Activated T-cell treated with anti-CD3 and anti-CD28 coated beads, Interleukin-2, amount 50 U/mL, for 1 hour (primary cell): ENCODE measurements around the gene AFM.

Experiments used
- DNase-seq: peaks from one replicate; pipeline ENCODE4 v3.0.0-alpha.2; 2020

The AFM gene, protein sequence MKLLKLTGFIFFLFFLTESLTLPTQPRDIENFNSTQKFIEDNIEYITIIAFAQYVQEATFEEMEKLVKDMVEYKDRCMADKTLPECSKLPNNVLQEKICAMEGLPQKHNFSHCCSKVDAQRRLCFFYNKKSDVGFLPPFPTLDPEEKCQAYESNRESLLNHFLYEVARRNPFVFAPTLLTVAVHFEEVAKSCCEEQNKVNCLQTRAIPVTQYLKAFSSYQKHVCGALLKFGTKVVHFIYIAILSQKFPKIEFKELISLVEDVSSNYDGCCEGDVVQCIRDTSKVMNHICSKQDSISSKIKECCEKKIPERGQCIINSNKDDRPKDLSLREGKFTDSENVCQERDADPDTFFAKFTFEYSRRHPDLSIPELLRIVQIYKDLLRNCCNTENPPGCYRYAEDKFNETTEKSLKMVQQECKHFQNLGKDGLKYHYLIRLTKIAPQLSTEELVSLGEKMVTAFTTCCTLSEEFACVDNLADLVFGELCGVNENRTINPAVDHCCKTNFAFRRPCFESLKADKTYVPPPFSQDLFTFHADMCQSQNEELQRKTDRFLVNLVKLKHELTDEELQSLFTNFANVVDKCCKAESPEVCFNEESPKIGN

DNA sequence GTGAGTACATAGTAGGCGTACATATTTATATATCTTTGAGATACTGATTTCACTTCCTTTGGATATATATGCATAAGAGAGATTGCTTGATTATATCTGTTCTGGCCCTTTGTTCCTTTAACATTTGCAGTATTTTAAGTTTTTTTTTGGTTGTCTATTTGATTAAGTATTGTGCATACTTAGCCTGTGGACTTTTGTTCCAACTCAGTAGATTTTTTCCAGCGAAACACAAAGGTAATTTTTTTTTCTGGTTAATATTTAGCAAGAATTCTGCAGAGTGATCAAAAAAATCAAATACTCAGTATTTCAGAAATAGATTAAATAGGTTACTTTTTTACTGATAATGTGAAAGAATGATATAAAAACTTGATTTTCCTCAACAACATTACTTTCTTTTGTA is at the start of gene AFM:
AFM (plus strand) TSS at position 388 of the 400 bp plus-strand sequence. CDS start 31 bp downstream, outside the sequence.
- no peak for DNase-seq

DNA sequence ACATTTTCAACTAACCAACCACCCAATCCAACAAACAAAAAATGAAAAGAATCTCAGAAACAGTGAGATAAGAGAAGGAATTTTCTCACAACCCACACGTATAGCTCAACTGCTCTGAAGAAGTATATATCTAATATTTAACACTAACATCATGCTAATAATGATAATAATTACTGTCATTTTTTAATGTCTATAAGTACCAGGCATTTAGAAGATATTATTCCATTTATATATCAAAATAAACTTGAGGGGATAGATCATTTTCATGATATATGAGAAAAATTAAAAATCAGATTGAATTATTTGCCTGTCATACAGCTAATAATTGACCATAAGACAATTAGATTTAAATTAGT is 49.8 kb upstream of the AFM start:
- no peak for DNase-seq

DNA sequence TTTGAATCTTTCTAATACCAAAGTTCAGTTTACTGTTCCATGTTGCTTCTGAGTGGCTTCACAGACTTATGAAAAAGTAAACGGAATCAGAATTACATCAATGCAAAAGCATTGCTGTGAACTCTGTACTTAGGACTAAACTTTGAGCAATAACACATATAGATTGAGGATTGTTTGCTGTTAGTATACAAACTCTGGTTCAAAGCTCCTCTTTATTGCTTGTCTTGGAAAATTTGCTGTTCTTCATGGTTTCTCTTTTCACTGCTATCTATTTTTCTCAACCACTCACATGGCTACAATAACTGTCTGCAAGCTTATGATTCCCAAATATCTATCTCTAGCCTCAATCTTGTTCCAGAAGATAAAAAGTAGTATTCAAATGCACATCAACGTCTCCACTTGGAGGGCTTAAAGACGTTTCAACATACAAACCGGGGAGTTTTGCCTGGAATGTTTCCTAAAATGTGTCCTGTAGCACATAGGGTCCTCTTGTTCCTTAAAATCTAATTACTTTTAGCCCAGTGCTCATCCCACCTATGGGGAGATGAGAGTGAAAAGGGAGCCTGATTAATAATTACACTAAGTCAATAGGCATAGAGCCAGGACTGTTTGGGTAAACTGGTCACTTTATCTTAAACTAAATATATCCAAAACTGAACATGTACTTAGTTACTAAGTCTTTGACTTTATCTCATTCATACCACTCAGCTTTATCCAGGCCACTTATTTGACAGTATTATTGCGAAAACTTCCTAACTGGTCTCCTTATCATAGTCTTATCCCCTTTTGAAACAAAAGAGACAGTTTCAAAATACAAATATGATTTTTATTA is 49.2 kb upstream of the AFM start:
- DNase-seq: no peak

DNA sequence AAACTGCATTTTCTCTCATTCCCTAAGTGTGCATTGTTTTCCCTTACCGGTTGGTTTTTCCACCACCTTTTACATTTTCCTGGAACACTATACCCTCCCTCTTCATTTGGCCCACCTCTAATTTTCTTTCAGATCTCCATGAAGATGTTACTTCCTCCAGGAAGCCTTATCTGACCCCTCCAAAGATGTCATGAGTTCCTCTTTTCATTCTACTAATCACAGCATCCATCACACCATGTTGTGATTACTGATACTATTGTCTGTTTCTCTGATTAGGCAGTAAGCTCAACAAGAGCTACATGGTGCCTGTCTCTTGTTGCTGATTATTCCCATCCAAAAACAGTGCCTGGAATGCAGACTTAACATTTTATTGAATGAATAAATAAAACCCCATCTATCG is 48.4 kb upstream of the AFM start:
- DNase-seq: no peak

DNA sequence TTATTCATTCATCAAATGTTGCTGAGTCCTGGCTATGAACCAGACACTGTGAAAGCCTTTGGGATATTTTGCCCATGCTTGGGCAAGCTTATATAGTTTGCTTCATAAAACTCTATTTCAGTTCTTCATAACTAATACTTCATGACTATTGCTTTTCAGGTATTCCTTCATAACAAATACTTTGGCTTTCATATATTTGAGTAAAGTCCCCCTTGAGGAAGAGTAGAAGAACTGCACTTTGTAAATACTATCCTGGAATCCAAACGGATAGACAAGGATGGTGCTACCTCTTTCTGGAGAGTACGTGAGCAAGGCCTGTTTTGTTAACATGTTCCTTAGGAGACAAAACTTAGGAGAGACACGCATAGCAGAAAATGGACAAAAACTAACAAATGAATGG is 47.2 kb upstream of the AFM start:
- no peak for DNase-seq

DNA sequence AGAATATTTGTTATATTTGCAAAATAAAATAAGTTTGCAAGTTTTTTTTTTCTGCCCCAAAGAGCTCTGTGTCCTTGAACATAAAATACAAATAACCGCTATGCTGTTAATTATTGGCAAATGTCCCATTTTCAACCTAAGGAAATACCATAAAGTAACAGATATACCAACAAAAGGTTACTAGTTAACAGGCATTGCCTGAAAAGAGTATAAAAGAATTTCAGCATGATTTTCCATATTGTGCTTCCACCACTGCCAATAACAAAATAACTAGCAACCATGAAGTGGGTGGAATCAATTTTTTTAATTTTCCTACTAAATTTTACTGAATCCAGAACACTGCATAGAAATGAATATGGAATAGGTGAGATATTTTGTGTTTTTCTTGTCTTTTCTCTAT is 45.6 kb upstream of the AFM start, which contains the start of gene AFP:
AFP (plus strand) TSS at position 238 of the 400 bp plus-strand sequence; CDS start at position 280, 42 bp downstream.
- DNase-seq: no peak

DNA sequence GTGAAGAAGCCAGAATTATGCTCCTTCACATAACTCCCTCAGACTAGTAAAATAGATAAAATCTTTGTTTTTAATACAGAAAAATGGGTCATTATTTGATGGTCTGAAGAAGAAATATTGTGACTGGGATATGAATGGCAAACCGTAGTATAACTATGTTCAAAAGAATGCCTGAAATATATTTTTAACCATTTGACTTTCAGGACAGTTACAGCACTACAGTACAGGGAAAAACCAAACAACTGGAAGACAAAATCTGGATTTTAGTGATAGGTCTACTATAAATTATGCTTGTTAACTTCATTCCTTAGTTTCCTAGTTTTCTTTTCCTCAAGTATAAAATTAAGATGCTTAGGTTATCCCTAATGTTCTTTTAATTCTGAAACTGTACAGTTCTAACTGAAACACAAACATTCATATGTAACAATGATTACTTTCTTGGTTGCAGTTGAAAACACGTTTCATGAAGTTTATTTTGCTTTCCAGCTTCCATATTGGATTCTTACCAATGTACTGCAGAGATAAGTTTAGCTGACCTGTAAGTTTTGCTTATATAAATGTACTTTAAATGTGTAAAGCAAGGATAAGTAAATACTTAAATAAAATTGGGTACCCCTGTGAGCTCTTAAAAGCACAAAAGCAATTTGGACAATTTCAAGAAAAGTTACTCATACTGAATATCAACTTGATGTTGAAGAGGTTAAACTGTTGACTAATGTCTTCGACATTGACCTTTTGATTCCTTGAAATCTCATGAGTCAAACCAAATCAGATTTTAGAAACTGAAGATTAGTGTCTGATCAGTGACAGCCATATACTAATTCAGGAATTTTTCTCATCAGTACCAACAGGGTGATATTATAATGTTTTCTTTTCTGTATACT is 44.6 kb upstream of the AFM start:
- no peak for DNase-seq

DNA sequence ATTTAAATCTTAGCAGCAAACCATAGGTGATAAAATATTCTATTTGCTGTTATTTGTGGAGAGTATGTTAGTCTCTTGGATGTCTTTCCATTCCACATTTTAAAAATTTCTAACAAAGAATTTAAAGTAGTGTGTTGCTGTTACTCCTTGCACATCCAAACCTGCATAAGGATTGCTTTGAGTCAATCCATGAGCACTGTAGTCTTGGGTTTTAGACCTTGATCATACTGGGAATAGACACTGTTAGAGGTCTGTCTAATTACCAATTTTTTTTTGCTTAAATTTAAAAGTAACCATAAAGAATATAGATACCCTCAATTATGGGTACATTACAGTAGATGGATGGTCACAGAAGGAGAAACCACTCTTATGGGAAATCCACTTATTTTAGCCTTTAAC is 44.0 kb upstream of the AFM start:
- DNase-seq: no peak

DNA sequence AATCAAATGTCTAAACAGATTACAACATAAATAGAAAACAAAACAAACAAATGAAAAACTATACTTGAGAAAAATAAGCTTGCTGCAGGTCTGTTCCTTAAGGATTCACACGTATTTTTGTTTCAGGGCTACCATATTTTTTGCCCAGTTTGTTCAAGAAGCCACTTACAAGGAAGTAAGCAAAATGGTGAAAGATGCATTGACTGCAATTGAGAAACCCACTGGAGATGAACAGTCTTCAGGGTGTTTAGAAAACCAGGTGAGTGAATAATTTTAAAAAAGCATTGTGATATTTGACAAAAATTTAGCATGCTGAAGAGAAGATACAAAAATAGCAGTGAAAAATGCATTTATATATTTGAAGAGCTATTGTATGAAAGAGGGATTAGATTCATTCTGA is 43.5 kb upstream of the AFM start:
- DNase-seq: no peak

DNA sequence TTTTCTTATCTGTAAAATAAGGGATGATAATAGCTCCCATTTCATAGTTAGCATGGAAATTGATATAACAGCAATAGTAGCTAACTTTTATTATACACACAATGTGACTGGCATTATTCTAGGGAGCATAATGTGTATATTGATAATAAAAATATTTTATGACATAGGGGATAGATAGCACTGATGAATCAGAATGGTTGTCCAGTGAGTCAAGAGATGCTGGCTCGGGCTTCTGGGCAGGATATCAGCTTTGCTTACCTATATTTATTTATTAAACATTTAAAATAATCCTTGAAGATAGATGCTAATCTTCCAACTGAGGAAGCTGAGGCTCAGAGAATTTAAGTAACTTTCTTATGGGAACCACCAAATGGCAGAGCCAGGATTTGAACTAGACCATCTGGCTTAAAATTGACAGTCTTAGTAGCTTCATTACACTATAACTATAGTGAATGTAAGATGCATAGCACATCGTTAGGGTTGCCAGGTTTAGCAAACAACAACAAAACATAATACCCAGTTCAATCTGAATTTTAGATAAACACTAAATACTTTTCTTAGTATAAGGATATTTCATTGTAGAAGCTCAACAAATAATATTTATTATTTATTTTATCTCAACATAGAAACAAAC is 42.8 kb upstream of the AFM start:
- DNase-seq: no peak

DNA sequence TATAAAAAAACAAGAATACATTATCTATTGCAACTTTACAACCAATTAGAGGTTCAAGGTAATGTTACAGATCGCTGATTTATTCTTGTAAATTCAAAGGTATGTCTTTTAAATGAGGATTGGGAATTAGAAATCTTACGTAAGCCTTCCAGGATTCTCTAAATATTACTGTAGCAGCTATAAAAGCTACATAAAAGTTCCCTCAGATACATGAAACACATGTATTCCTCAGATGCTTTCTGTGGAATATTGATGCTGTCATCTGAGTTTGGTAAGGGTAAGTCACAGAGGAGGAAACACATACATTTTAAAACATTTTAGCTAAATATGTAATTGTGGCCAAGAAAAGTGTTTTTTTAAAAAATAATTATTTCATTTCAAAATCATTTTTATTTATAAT is 42.1 kb upstream of the AFM start:
- DNase-seq: no peak

DNA sequence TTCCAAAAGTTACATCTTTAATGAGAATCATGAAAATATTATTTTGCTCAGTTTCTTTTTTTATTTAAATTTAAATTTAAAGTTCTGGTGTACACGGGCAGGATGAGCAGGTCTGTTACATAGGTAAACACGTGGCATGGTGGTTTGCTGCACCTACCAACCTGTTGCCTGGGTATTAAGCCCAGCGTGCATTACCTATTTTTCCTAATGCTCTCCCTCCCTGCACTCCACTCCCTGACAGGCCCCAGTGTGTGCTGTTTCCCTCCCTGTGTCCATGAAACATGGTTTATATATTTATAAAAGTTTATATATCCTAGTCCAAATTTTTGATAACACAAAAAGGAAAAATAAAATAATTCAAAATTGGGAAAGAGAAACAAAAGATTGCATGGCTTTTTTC is 41.6 kb upstream of the AFM start:
- DNase-seq: no peak

DNA sequence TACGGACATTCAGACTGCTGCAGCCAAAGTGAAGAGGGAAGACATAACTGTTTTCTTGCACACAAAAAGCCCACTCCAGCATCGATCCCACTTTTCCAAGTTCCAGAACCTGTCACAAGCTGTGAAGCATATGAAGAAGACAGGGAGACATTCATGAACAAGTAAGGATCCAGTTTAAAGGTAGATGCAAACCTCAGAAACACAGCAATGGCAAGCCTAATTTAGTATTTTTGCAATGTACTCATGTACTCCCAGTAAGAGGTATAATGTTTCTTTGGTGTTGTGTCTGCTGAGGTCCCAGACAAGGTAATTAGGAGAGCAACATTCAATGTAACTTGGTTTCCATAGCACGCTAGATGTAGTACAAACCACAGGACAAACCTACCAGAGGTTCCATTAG is 40.9 kb upstream of the AFM start:
- no peak for DNase-seq

DNA sequence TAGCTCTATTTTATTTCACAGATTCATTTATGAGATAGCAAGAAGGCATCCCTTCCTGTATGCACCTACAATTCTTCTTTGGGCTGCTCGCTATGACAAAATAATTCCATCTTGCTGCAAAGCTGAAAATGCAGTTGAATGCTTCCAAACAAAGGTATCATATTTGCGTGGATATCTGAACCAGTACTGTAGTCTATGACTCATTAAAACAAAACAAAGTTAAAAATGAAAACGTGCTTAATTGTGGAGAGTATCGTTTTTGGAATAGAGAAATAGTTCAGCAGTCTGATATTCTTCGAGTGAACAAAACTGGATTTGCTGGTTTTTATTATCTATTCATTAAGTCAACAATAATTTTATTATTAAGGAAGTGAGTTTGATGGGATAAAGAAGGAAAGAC is 39.3 kb upstream of the AFM start:
- DNase-seq: no peak

DNA sequence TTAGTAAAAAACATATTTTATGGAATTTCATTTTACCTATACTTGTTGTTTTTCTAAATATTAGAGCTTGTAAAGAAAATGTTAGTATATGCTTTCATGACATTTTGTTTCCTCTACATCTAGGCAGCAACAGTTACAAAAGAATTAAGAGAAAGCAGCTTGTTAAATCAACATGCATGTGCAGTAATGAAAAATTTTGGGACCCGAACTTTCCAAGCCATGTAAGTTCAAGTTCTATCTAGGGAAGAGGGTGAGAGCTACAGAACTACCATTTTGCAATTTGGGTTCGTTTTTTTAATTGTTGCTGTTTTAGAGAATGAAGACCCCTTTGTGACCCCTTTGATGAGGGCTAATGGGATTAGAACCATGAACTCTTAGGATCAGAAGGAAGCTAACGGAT is 38.3 kb upstream of the AFM start:
- no peak for DNase-seq

DNA sequence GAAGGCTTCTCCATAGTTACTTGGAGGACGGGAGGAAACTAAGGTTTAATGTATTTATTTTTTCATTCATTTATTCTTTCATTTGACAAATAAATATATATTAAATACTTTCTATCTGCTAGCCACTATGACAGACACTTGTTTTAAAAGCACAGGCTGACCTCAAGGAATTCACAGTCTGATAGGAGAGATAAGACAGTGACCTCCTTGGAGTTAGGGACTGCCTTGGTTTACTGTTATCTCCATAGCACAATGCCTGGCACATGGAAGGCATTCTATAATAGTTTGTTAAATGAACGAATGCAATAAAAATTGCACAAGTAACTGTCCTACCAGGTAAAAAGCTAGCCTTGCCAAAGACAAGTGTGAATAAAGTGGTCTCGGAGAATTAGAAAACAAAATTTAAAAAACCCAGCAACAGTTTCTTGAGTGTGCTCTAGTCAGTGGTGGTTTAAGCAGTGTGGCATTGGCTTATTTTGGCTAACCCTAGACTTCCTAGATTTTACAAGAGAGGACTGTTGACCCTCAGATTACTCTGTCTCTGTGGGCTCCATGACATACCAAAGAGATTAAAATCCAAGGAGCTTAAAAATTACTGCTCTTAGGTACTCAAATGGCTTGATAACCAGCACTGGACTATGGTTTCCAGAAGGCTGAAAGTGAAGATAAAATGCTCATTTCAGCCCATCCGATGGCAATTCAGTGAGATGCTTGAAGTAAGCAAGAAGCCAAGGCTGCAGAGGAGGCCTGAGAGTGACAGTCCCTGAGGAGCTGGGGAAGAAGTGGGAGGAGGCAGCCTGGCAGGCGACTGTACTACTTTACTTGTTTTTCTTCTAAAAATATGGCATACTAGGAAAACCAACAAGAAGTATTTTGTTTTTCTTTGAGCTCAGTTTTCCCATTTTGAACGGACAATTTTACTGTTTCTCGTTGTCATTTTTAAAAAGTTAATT is 35.9 kb upstream of the AFM start:
- no peak for DNase-seq

DNA sequence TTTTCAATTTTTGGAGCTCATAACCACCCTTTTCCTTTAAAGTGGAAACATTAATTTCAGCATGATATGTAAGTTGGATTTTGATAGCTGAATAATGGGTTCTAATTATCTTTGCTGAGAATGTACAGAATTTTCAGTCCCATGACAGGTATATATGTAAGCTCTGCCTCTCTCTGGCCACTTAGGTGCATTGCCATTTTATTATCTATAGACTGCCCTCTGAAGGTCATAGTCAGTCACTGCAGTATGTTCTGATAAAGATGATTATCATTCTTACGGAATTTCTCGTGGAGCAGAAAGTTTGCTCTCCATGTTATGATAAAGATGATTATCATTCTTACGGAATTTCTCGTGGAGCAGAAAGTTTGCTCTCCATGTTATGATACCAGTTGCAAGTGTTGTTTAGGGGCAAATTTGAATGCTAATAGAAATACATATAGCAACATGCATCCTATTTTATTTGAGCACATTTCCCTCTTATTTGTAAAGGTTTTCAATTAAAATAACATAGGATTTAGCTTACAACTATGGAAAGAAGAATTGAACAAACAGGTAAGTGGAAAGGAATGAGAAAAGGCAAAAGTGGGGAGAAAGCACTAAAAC is 35.1 kb upstream of the AFM start:
- no peak for DNase-seq

DNA sequence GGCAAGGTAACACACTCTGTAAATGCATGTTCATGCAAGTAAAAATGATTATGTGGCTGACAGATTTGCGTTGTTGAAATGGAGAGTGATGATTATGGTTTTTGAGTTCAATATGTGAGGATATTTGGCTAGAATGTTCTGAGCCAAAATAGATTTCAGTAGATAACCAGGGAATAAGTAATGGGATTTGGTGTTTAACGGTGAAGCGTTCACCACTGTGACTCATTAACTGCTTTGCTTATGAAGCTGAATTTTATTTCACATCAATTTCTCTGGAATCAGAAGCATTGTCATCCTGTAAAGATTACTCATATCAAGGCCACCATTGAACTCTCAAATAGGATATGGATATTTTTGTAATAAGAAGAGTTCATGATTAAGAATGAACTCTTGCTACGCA is 33.9 kb upstream of the AFM start:
- no peak for DNase-seq

DNA sequence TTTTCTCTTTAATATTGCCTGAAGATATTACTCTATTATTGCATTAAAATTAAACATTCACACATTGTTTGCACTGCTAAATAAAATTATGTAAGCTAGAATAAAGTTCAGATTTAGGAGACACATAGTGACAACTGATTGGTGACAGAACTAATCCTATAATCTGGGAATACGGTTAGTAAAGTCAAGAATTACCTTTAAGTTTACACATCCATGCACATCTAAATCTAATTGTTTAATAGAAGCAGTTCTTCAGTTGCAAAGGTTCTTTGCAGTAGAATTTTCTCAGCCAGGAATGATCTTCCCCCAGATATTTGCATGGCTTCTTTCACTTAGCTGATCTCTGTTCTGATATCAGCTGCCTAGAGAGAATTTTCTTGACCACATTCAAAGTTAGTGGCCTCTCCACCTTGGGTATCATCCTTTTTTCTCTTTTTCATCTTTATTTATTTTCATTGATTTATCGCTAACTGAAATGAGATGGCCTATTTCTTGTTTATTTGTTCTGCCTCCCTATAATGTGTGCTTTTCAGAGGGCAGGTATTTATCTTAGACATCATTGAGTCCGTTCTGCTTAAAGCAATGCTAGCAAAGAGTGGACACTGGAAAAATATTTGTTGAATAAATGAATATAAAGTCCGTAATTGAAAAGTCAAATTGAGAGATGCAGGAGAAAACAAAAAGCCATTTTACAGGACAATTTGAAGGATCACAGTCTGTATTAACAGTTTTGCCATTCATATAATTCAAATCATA is 32.9 kb upstream of the AFM start:
- no peak for DNase-seq
